Esophagus mucosa (tissue), 1 donor: ENCODE measurements around the gene ABHD15. TPM values are rescaled to one million over a fixed set of nuclear protein-coding genes. Genes with fewer than 3 reads are reported as not detected.
A peak's percentile ranks its signal among the peaks of the same experiment; 100 is the strongest.
"Not testable (repeated sequence)": the region's sequence is repeated elsewhere in the genome, so short reads cannot be mapped to it uniquely, and the experiment has no call there.

Experiments
- ATAC-seq: fragments of 200-7000 bp; cut with Tn5 transposase; one replicate; pipeline ENCODE4 v1.9.1; 2020
- total RNA-seq: library from RNA; stranded (reverse); gene quantifications from one replicate; pipeline ENCODE4 v1.2.4, GENCODE V29; 2023
- donor health status: DM: yes; HTN: yes; CAD: no.

ABHD15 gene
- total RNA-seq, 1 donor from 2014 or later = 2.5 TPM

- ATAC-seq = peak; percentile 62
Observed at GRCh38 chr17:29568331-29569244, 1.8 kb upstream of the ABHD15 start, which contains the start of gene TP53I13. Gene TP53I13, plus strand, starts transcription at chr17:29568701. Its CDS starts 58 bp downstream, at chr17:29568759.

- ATAC-seq = peak; percentile 45
Observed at GRCh38 chr17:29567554-29568330, 905 bp upstream of the ABHD15 start.

- peak; percentile 2 for ATAC-seq
Observed at GRCh38 chr17:29567304-29567553, 392 bp upstream of the ABHD15 start.

GRCh38 chr17:29565643-29566472 lies 979 bp downstream of the ABHD15 start:
- peak; percentile 29 for ATAC-seq

- no peak for ATAC-seq
Observed at GRCh38 chr17:29563816-29564215, 3.0 kb downstream of the ABHD15 start.

GRCh38 chr17:29562615-29563014 lies 4.2 kb downstream of the ABHD15 start:
- ATAC-seq = no peak

GRCh38 chr17:29561554-29562517 lies 5.0 kb downstream of the ABHD15 start:
- ATAC-seq = no peak

- no peak for ATAC-seq
Observed at GRCh38 chr17:29560316-29560715, 6.5 kb downstream of the ABHD15 start.

GRCh38 chr17:29559640-29560039 lies 7.2 kb downstream of the ABHD15 start:
- ATAC-seq = no peak

- ATAC-seq = not testable (repeated sequence)
Observed at GRCh38 chr17:29558139-29558538, 8.7 kb downstream of the ABHD15 start.

GRCh38 chr17:29557739-29558116 lies 9.1 kb downstream of the ABHD15 start:
- no peak for ATAC-seq

GRCh38 chr17:29557085-29557738 lies 9.6 kb downstream of the ABHD15 start:
- ATAC-seq = no peak

GRCh38 chr17:29555840-29556239 lies 11.0 kb downstream of the ABHD15 start:
- no peak for ATAC-seq

GRCh38 chr17:29549177-29549923 lies 17.5 kb downstream of the ABHD15 start:
- no peak for ATAC-seq

- no peak for ATAC-seq
Observed at GRCh38 chr17:29546830-29547229, 20.0 kb downstream of the ABHD15 start.

GRCh38 chr17:29546085-29546484 lies 20.8 kb downstream of the ABHD15 start:
- ATAC-seq = no peak

- ATAC-seq = no peak
Observed at GRCh38 chr17:29544066-29544465, 22.8 kb downstream of the ABHD15 start.

- no peak for ATAC-seq
Observed at GRCh38 chr17:29533976-29534375, 32.9 kb downstream of the ABHD15 start.

- no peak for ATAC-seq
Observed at GRCh38 chr17:29526322-29526721, 40.5 kb downstream of the ABHD15 start.

GRCh38 chr17:29524692-29525091 lies 42.1 kb downstream of the ABHD15 start:
- no peak for ATAC-seq
